DND-41 (cell line): ENCODE measurements around the gene TAB2.

Source experiments
- ATAC-seq: fragments of 200-7000 bp; cut with Tn5 transposase; 3 replicates; pipeline ENCODE4 v1.9.1; 2021; ENCODE audit warnings: low read depth; ENCODE audit not compliant: insufficient read depth
- DNase-seq: peaks from one replicate; pipeline ENCODE4 v3.0.0-alpha.2; 2020
- H2AFZ ChIP-seq: 2 replicates; pipeline ENCODE4 v1.6.0; 2012; ENCODE audit warnings: low read depth, low read length
- H3K27ac ChIP-seq: 2 replicates; pipeline ENCODE4 v1.5.1; 2012; ENCODE audit warnings: low read length, inconsistent platforms
- H3K27me3 ChIP-seq: fragments of 200-600 bp; sonication (generic); 2 replicates; pipeline ENCODE4 v1.6.0; 2012; ENCODE audit warnings: low read length, mild to moderate bottlenecking, inconsistent platforms; ENCODE audit not compliant: insufficient read depth, poor library complexity
- H3K36me3 ChIP-seq: 2 replicates; pipeline ENCODE4 v1.5.1; 2012; ENCODE audit warnings: low read length, inconsistent platforms; ENCODE audit not compliant: insufficient read depth
- H3K4me1 ChIP-seq: 2 replicates; pipeline ENCODE4 v1.5.1; 2012; ENCODE audit warnings: mild to moderate bottlenecking, low read length; ENCODE audit not compliant: insufficient read depth
- H3K4me2 ChIP-seq: 2 replicates; pipeline ENCODE4 v1.6.0; 2012; ENCODE audit warnings: mild to moderate bottlenecking, moderate library complexity, low read length, inconsistent platforms; ENCODE audit not compliant: insufficient read depth
- H3K4me3 ChIP-seq, 2 experiments: fragments of 200-600 bp in 1 of 2; shearing (Covaris generic) in 1 of 2; 2 replicates each; pipeline ENCODE4 v1.5.1; 2012 to 2016; ENCODE audit warnings: inconsistent platforms in 2 of 2, low read length in 2 of 2, mild to moderate bottlenecking in 2 of 2, low read depth in 1 of 2, moderate library complexity in 1 of 2
- H3K79me2 ChIP-seq: 2 replicates; pipeline ENCODE4 v1.6.0; 2012; ENCODE audit warnings: low read length, inconsistent platforms; ENCODE audit not compliant: insufficient read depth
- H3K9ac ChIP-seq: 2 replicates; pipeline ENCODE4 v1.6.0; 2012; ENCODE audit warnings: low read depth, mild to moderate bottlenecking, inconsistent platforms, low read length, moderate library complexity
- H3K9me3 ChIP-seq: 2 replicates; pipeline ENCODE4 v1.5.1; 2012; ENCODE audit warnings: low read length, moderate library complexity, mild to moderate bottlenecking, inconsistent platforms; ENCODE audit not compliant: insufficient read depth, severe bottlenecking
- H4K20me1 ChIP-seq: 2 replicates; pipeline ENCODE4 v1.6.0; 2012; ENCODE audit warnings: low read length; ENCODE audit not compliant: insufficient read depth
- CTCF ChIP-seq: IDR thresholded peaks from 2 replicates; pipeline ENCODE4 v1.5.1; 2012; ENCODE audit warnings: borderline replicate concordance, low read length, moderate library complexity, mild to moderate bottlenecking; ENCODE audit not compliant: poor library complexity, severe bottlenecking; ENCODE audit errors: extremely low read depth
- EZH2 ChIP-seq: IDR thresholded peaks from 3 replicates; pipeline ENCODE4 v1.6.1; 2012; ENCODE audit warnings: borderline replicate concordance, low read depth, mild to moderate bottlenecking, moderate library complexity, low read length, inconsistent platforms; ENCODE audit not compliant: severe bottlenecking

The TAB2 gene

GRCh38 chr6:149431905-149432775 lies 114.6 kb downstream of the TAB2 start:
- Histone ChIP-seq H3K27ac (peak overlapping the region; percentile 49), H3K9ac (peak overlapping the region; percentile 34), H3K27me3 (no peaks in the 10 kb centered on the region), H4K20me1 (no peaks in the 10 kb centered on the region), H3K4me1 (peaks cover 13% of the 10 kb centered on the region), H2AFZ (peak overlapping the region; percentile 60), H3K9me3 (no peaks in the 10 kb centered on the region), H3K4me2 (peak overlapping the region; percentile 59), H3K4me3 (peak overlapping the region in 1 of 2 experiments; percentile 28; a peak in 2 of 4 replicates), H3K79me2 (no peaks in the 10 kb centered on the region), H3K36me3 (no peaks in the 10 kb centered on the region)
- TF ChIP-seq CTCF = peak; percentile 100
- TF ChIP-seq EZH2 = no peak
- peak; percentile 89 for DNase-seq
- ATAC-seq = peak; percentile 98

- H3K9me3 ChIP-seq = no peaks in the 10 kb centered on the region
- H3K9ac ChIP-seq = no peak overlapping the region
- TF ChIP-seq CTCF (no peak), EZH2 (no peak)
- H4K20me1 ChIP-seq = no peaks in the 10 kb centered on the region
- DNase-seq = no peak
- H2AFZ ChIP-seq = no peak overlapping the region
- no peak overlapping the region for H3K4me2 ChIP-seq
- H3K36me3 ChIP-seq = no peaks in the 10 kb centered on the region
- no peak overlapping the region for H3K4me3 ChIP-seq
- H3K79me2 ChIP-seq = no peaks in the 10 kb centered on the region
- H3K4me1 ChIP-seq = peaks cover 13% of the 10 kb centered on the region
- H3K27me3 ChIP-seq = no peaks in the 10 kb centered on the region
- no peak for ATAC-seq
- no peak overlapping the region for H3K27ac ChIP-seq
Observed at GRCh38 chr6:149433405-149433804, 115.9 kb downstream of the TAB2 start.

DNA sequence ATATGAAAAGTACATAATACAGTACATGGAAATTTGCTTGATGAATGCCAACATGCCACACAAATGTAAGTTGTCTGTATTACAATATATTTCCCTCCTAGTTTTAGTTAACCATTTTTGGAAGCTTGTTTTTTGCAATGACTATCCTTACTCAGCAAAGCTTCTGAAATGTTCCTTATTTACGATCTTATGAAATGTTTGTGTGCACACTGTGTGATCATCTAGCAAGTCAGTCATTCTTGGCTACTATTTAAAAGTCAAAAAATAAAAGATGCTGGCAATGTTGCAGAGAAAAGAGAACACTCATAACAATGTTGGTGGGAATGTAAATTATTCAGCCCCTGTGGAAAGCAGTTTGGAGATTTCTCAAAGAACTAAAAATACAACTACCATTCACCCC lies 116.4 kb downstream of the TAB2 start:
- Histone ChIP-seq H3K9me3 (no peaks in the 10 kb centered on the region), H3K4me2 (no peak overlapping the region), H3K4me1 (peaks cover 13% of the 10 kb centered on the region), H3K36me3 (no peaks in the 10 kb centered on the region), H4K20me1 (no peaks in the 10 kb centered on the region), H2AFZ (no peak overlapping the region), H3K27me3 (no peaks in the 10 kb centered on the region), H3K79me2 (no peaks in the 10 kb centered on the region), H3K9ac (no peak overlapping the region), H3K4me3 (no peak overlapping the region), H3K27ac (no peak overlapping the region)
- DNase-seq (no peak), ATAC-seq (no peak)
- TF ChIP-seq EZH2 (no peak), CTCF (no peak)
